HG03521 (cell line): Measurements from ENCODE around the gene ZNF732.
"Not testable (repeated sequence)": the region's sequence is repeated elsewhere in the genome, so short reads cannot be mapped to it uniquely, and the experiment has no call there.

ENCODE experiments used
- ATAC-seq: cut with Tn5 transposase; IDR thresholded peaks from one replicate; pipeline ENCODE4 v1.9.1; 2021; ENCODE audit warnings: mild to moderate bottlenecking, moderate library complexity; ENCODE audit not compliant: unreplicated experiment

Gene ZNF732

DNA sequence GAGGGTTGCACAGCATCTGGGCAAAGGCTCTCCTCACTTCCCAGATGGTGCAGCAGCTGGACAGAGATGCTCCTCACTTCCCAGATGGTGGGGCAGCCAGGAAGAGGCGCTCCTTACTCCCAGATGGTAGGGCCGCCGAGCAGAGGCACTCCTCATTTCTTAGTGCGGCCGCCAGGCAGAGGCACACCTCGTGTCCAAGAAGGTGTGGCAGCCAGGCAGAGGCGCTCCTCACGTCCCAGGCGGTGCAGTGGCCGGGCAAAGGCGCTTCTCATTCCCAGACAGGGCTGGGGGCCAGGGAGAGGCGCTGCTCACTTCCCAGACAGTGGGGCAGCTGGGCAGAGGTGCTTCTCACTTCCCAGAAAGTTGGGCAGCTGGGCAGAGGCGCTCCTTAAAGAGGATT lies 48.8 kb downstream of the ZNF732 start:
- ATAC-seq, result no peak

DNA sequence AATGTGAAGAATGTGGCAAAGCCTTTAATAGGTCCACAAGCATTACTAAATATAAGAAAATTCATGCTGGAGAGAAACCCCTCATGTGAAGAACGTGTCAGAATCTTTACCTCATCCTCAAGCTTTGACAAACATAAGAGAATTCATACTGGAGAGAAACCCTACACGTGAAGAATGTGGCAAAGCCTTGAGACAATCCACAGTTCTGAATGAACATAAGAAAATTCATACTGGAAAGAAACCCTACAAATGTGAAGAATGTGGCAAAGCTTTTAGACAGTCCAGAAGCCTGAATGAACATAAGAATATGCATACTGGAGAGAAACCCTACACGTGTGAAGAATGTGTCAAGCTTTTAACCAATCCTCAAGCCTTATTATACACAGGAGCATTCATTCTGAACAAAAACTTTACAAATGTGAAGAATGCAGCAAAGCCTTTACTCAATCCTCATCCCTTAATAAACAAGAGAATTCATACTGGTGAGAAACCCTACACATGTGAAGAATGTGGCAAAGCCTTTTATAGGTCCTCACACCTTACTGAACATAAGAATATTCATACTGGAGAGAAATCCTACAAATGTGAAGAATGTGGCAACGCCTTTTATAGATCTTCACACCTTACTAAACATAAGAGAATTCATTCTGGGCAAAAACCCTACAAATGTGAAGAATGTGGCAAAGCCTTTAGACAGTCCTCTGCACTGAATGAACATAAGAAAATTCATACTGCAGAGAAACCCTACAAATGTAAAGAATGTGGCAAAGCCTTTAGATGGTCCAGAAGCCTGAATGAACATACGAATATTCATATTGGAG lies 51.1 kb downstream of the ZNF732 start:
- ATAC-seq, result no peak

DNA sequence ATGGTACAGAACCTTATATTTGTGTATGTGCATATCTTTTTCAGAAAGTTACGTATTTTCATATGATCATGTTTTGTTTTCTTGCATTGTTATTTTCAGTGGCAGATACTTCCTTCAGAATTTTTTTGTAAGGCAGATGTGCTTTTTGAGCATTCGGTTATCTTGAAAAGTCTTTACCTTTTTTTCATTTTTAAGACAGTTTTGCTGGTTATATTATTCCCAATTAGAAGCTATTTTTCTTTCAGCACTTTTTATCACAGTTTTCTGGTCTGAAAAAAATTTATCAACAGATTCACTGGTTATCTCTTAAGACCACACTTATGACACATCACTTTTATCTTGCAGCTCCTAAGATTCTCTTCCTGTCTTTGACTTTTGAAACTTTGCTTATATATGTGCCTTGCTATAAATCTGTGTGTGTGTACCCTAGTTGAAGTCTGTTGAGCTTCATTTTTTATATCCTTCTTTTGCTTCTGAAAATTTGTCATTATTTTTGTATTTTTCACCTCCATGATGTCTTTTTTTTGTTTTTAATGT lies 53.1 kb downstream of the ZNF732 start:
- no peak for ATAC-seq

DNA sequence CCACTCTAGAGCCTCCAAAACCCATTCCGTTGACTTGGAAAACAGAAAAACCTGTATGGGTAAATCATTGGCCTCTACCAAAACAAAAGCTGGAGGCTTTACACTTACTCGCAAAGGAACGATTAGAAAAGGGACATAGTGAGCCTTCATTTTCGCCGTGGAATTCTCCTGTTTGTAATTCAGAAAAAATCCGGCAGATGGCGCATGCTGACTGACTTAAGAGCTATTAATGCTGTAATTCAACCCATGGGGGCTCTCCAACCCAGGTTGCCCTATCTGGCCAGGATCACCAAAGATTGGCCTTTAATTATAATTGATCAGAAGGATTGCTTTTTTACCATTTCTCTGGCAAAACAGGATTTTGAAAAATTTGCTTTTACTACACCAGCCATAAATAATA lies 60.8 kb downstream of the ZNF732 start:
- ATAC-seq, result no peak

DNA sequence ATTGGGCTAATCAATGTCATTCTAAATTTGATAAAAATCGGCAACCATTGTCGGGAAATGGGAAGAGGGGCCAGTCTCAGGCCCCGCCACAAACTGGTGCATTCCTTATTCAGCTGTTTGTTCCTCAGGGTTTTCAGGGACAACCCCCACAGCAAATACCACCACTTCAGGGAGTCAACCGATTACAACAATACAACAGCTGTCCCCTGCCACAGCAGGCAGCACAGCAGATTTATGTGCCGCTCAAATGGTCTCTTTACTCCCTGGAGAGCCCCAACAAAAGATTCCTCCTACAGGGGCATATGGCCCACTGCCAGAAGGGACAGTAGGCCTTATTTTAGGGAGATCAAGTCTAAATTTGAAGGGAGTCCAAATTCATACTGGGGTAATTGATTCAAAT lies 61.8 kb downstream of the ZNF732 start:
- no peak for ATAC-seq

DNA sequence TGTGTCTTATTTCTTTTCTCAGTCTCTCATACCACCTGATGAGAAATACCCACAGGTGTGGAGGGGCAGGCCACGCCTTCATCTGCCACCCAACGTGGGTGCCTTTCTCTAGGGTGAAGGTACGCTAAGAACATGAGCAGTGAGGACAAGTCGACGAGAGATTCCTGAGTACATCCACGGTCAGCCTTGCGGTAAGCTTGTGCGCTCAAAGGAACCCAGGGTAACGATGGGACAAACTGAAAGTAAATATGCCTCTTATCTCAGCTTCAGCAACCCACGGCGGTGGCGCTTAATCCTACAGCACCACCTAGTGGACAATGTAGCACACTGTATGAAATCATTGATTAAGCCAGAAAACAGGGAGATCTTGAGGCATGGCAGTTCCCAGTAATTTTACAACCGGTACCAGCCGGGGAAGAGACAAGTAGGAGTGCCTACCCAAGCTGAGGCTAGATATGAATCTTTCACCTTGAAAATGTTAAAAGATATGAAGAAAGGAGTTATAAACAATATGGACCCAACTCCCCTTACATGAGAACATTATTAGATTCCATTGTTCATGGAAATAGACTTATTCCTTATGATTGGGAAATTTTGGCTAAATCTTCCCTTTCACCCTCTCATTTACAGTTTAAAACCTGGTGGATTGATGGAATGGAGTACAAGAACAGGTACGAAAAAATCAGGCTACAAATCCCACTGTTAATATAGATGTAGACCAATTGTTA lies 63.0 kb downstream of the ZNF732 start:
- no peak for ATAC-seq

DNA sequence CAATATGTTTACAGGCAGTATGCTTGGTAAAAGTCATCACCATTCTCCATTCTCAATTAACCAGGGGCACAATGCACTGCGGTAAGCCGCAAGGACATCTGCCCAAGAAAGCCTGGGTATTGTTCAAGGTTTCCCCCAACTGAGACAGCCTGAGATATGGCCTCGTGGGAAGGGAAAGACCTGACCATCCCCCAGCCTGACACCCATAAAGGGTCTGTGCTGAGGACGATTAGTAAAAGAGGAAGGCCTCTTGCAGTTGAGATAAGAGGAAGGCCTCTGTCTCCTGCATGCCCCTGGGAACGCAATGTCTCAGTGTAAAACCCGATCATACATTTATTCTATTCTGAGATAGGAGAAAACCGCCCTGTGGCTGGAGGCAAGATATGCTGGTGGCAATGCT lies 63.9 kb downstream of the ZNF732 start:
- not testable (repeated sequence) for ATAC-seq

DNA sequence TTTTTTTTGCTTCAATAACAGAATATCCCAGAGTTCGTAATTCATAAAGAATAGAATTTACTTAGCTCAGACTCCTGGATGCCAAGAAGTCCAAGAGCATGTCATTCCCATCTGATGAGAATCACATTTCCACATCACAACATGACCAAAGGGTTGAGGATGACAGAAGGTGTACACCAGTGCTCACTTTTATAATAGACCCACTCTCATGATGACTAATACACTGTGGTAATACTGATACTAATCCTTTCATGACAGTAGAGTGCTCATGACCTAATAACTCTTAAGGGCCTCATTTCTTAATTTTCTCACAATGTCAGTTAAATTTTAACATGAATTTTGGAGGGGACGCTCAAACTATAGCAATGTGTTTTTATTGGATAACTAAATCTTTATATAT lies 69.2 kb downstream of the ZNF732 start:
- ATAC-seq, result no peak

DNA sequence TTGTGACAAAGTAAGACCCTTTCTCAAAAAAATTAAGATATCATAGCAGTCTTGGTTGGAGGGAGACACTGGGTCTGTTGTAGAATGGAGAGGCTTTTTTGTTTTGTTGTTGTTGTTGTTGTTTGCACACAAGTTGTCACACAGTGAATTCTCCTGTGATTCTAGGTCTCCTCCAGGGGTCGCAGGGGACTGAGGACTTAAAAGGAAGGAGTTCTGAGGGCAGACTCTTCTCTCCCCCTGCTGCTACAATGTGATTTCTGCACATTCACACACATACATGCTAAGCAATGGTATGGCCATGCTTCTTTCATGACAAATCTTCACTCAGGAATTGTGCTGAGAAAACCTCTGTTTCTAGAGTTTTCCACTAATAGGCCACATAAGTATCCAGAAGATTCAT lies 71.1 kb downstream of the ZNF732 start:
- ATAC-seq, result no peak

DNA sequence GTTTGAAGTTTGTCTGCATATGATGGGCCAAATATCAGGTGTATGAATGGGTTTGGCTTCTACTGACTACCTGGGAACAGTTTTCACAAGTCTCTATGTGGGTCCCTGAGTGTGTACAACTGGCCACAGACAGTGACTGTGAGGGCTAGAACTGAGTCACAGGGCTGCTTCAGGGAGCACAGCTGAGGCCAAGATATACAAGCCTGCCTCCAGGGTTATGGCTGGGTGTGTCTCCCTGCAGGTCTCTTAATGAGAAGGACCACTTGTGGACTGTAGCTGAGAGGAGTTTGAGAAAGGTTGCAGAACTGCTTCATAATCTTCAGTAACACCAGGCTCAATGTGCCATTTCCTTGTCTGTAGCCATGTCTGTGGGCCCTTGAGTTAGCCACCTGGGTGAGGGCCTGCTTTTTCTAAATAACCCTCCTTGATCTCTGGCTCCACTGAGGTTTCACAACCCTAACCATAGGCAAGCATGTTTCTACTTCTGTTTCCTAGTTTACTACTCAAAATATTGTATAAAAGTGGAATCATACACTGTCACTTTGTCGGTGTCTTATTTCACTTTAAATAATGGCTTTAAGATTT lies 81.3 kb downstream of the ZNF732 start:
- ATAC-seq, result no peak
